IPS-20b (cell line): ENCODE data around the gene OR5B17.

Source experiments
- H3K27ac ChIP-seq: one replicate; pipeline ENCODE4 v1.5.1; 2013; ENCODE audit warnings: low read length
- H3K27me3 ChIP-seq: 2 replicates; pipeline ENCODE4 v1.6.1; 2013; ENCODE audit warnings: mild to moderate bottlenecking, low read length, inconsistent platforms; ENCODE audit not compliant: insufficient read depth
- H3K36me3 ChIP-seq: 2 replicates; pipeline ENCODE4 v1.6.1; 2013; ENCODE audit warnings: low read depth, mild to moderate bottlenecking, inconsistent platforms, low read length, moderate library complexity; ENCODE audit not compliant: insufficient read depth
- H3K4me1 ChIP-seq: 2 replicates; pipeline ENCODE4 v1.6.1; 2013; ENCODE audit warnings: mild to moderate bottlenecking, control low read depth, inconsistent platforms, low read length, moderate library complexity; ENCODE audit not compliant: insufficient read depth
- H3K4me3 ChIP-seq: 2 replicates; pipeline ENCODE4 v1.5.1; 2013; ENCODE audit warnings: mild to moderate bottlenecking, low read length, inconsistent platforms
- H3K9ac ChIP-seq: 2 replicates; pipeline ENCODE4 v1.6.1; 2013; ENCODE audit warnings: low read depth, mild to moderate bottlenecking, inconsistent platforms, low read length, moderate library complexity
- H3K9me3 ChIP-seq: 2 replicates; pipeline ENCODE4 v1.6.1; 2013; ENCODE audit warnings: mild to moderate bottlenecking, low read depth, low read length, inconsistent platforms; ENCODE audit not compliant: insufficient read depth

OR5B17 gene

DNA sequence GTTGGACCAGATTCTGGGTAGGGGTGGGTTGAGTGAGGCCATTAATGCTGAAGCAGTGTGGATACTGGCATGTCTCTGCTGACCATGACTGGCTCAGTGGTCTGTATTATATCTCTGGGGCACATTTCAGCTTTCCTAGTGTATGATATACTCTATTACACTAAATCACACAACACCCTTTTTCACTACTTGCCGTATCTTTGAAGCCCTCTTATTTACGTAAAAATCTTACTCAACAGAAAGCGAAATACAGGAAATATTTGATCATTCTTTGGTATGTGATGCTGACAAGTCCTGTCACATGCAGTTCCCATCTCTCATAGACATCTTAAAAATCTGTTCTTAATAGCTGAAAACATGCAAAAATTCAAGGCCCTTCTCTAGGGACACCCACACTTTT lies 40.3 kb downstream of the OR5B17 start:
- Histone ChIP-seq H3K27me3 (no peaks in the 10 kb centered on the region), H3K27ac (no peak overlapping the region), H3K4me3 (no peak overlapping the region), H3K36me3 (no peaks in the 10 kb centered on the region), H3K9me3 (no peaks in the 10 kb centered on the region), H3K4me1 (no peaks in the 10 kb centered on the region), H3K9ac (no peak overlapping the region)

DNA sequence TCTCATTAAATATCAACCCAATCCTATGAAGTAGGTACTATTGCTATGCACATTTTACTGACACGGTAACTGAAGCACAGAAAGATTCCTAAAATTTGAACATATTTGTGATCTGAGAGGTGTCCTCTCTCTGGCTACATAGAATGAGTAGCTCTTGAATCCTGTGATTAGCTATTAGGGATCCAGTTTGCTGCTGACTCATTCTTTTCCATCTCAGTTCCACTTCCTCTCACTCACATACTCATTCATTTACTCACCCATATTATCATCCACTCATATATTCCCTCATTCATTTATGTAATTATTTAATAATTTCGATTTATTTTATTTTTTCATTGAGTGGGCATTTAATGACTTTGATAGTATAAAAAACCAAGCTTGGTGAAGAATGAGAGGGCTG lies 42.7 kb downstream of the OR5B17 start:
- peaks cover 11% of the 10 kb centered on the region; the same call in 1 of the 2 replicates for H3K9me3 ChIP-seq
- no peak overlapping the region for H3K27ac ChIP-seq
- H3K4me3 ChIP-seq = no peak overlapping the region
- H3K9ac ChIP-seq = no peak overlapping the region
- H3K27me3 ChIP-seq = no peaks in the 10 kb centered on the region
- H3K36me3 ChIP-seq = no peaks in the 10 kb centered on the region
- H3K4me1 ChIP-seq = no peaks in the 10 kb centered on the region
